Stimulated activated CD8-positive, alpha-beta memory T cell treated with anti-CD3 and anti-CD28 coated beads, Interleukin-15, amount 100 ng/mL, for 4 hours (primary cell): Measurements from ENCODE around the gene SLC12A7.

Experiments
- DNase-seq, 2 donors: peaks; one replicate each; pipeline ENCODE4 v3.0.0-alpha.2; 2020; ENCODE audit warnings: low read depth in 2 of 2

SLC12A7 gene

GRCh38 chr5:1050423-1051365 is 61.2 kb downstream of the SLC12A7 start:
- DNase-seq: no peak

GRCh38 chr5:1048861-1049838 is 62.7 kb downstream of the SLC12A7 start:
- DNase-seq: no peak

GRCh38 chr5:1048162-1048721 is 63.6 kb downstream of the SLC12A7 start:
- no peak for DNase-seq

- DNase-seq: no peak
Observed at GRCh38 chr5:1047332-1047965, 64.4 kb downstream of the SLC12A7 start.

DNA sequence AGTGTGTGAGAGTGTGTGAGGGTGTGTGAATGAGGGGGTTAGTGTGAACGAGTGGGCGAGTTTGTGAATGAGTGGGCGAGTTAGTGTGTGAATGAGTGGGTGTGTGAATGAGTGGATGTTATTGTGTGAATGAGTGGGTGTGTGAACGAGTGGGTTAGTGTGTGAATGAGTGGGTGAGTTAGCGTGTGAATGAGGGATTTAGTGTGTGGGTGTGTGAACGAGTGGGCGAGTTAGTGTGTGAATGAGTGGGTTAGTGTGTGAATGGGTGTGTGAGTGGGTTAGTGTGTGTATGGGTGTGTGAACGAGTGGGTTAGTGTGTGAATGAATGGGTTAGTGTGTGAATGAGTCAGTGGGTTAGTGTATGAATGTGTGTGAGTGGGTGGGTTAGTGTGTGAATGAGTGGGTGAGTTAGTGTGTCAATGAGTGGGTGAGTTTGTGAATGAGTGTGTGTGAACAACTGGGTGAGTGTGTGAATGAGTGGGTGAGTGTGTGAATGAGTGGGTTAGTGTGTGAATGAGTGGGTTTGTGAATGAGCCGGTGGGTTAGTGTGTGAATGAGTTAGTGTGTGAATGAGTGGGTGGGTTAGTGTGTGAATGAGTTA is 65.8 kb downstream of the SLC12A7 start:
- DNase-seq: no peak

- DNase-seq: no peak
Observed at GRCh38 chr5:1044117-1044516, 67.7 kb downstream of the SLC12A7 start.

GRCh38 chr5:1043327-1043726 is 68.5 kb downstream of the SLC12A7 start:
- no peak for DNase-seq

DNA sequence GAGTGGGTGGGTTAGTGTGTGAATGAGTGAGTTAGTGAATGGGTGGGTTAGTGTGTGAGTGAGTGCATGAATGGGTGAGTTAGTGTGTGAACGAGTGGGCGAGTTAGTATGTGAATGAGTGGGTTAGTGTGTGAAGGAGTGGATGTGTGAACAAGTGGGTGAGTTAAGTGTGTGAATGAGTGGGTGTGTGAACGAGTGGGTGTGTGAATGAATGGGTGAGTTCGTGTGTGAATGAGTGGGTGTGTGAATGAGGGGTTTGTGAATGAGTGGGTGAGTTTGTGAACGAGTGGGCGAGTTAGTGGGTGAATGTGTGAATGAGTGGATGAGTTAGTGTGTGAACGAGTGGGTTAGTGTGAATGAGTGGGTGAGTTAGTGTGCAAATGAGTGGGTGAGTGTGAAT is 69.2 kb downstream of the SLC12A7 start:
- no peak for DNase-seq

- DNase-seq: no peak
Observed at GRCh38 chr5:1041225-1042143, 70.4 kb downstream of the SLC12A7 start.

DNA sequence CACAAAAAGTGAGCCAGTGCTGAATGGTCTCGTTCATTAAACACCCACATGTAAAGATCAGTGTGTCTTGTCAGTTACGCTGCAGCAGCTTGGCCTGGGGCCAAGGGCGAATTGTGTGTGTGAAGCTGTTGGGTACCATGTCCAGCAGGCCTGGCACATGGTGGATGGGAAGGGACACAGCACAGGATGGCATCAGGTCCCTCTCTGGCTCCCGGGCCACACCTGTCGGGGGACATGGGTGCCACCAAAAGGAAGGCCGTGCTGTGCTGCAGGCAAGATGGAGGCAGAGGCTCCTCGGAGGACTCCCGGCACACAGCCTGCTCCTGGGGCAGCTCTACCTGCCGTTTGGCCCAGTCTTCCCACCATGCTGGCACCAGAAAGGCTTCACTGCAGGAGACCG is 71.3 kb downstream of the SLC12A7 start:
- no peak for DNase-seq

GRCh38 chr5:1039706-1040260 is 72.1 kb downstream of the SLC12A7 start:
- no peak for DNase-seq

GRCh38 chr5:1039210-1039548 is 72.7 kb downstream of the SLC12A7 start:
- DNase-seq: no peak

GRCh38 chr5:1038417-1039209 is 73.2 kb downstream of the SLC12A7 start:
- no peak for DNase-seq

GRCh38 chr5:1037671-1038416 is 74.0 kb downstream of the SLC12A7 start:
- no peak for DNase-seq

DNA sequence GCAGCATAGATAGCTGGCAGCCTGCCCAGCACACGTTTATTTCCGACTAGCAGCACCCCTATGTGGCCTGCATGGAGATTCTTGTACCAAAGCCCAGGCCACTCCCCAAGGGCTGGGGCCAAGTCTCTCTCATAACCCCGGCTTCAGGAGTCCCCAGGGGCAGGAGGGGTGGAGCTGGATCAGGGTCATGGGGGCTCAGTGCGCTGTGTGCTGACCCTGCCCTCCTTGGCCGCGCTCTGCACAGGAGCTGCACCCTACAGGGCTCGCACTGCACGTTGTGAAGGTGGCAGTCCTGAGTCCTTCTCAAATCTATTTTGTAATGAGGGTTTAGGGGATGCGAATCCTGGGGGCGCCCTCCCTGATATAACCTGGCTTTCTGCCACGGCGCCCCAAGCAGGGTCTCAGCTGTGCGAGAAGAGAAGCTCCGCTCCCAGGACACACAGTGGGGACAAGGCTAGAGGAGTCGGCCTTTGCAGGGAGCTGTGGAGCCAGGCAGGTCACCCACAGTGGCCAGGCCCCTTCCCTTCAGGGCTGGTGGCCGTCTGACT is 74.7 kb downstream of the SLC12A7 start:
- no peak for DNase-seq

DNA sequence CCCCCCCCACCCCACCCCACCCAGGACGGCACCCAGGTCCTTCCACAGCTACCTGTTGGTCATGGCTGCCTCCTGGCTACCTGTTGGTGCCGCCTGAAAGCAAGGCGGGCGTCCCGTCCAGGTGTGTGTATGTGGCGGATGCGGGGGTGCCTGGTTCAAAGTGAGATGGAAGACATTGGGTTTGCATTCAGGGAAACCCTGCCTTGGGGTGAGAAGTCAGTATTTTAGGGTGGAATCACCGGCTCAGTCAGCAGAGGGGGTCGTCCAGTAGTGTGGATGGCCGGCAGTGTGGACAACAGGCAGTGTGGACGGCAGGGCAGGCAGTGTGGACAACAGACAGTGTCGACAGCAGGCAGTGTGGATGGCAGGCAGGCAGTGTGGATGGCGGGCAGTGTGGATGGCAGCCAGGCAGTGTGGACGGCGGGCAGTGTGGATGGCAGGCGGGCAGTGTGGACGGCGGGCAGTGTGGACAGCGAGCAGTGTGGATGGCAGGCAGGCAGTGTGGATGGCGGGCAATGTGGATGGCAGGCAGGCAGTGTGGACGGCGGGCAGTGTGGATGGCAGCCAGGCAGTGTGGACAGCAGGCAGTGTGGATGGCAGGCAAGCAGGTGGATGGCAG is 75.2 kb downstream of the SLC12A7 start:
- no peak for DNase-seq
